ENCODE results near the gene PEF1.
A peak's percentile ranks its signal among the peaks of the same experiment; 100 is the strongest.

Gene PEF1

DNA sequence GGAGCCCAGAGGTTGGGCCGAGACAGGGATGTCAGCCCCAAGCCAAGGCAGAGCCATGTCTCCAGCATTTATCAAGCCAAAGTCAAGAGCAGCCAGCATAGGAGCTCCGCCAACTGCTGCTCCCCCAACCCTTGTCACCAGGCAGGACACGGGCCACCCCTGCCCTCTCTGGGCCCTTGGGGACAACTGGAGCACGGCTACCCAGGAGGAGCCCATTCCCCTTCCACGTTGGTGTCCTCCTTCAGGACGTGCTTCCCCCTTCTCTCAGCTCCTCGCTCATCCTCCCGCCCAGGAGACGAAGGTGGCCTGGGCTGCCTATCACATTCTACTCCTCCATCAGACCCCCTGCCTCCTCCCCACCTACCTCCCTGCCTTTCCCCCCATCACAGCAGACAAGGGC is 19.9 kb upstream of the PEF1 start:
- H3K79me2 ChIP-seq (ENCODE audit: insufficient read depth, low read length) = no peaks in the 10 kb centered on the region
- no peaks in the 10 kb centered on the region for H3K9me2 ChIP-seq (replicated peaks; ENCODE audit: insufficient read depth, low read length)
- no peaks in the 10 kb centered on the region for H4K20me1 ChIP-seq (ENCODE audit: low read depth, low read length)
- H2AFZ ChIP-seq (ENCODE audit: low read depth, low read length, severe bottlenecking) = no peak overlapping the region
- no peak overlapping the region for H3K27ac ChIP-seq (ENCODE audit: low read depth, low read length)
- no peaks in the 10 kb centered on the region for H3K36me3 ChIP-seq (ENCODE audit: low read length)
- no peak for TF ChIP-seq EZH2phosphoT487 (conservative IDR thresholded peaks at IDR 0.05; ENCODE audit: low read length)
- TF ChIP-seq, protein P1, sequence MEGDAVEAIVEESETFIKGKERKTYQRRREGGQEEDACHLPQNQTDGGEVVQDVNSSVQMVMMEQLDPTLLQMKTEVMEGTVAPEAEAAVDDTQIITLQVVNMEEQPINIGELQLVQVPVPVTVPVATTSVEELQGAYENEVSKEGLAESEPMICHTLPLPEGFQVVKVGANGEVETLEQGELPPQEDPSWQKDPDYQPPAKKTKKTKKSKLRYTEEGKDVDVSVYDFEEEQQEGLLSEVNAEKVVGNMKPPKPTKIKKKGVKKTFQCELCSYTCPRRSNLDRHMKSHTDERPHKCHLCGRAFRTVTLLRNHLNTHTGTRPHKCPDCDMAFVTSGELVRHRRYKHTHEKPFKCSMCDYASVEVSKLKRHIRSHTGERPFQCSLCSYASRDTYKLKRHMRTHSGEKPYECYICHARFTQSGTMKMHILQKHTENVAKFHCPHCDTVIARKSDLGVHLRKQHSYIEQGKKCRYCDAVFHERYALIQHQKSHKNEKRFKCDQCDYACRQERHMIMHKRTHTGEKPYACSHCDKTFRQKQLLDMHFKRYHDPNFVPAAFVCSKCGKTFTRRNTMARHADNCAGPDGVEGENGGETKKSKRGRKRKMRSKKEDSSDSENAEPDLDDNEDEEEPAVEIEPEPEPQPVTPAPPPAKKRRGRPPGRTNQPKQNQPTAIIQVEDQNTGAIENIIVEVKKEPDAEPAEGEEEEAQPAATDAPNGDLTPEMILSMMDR (IDR thresholded peaks at IDR 0.05; ENCODE audit: insufficient read depth, low read length, poor library complexity, severe bottlenecking) = no peak
- no peak overlapping the region for H3K4me2 ChIP-seq (ENCODE audit: low read depth, low read length, poor library complexity, severe bottlenecking)
- no peak overlapping the region for H3K4me3 ChIP-seq (ENCODE audit: insufficient read depth, low read length, poor library complexity, severe bottlenecking)
- no peaks in the 10 kb centered on the region for H3F3A ChIP-seq (ENCODE audit: insufficient read depth)
- no peaks in the 10 kb centered on the region; the same call in 1 of the 2 replicates for H3K27me3 ChIP-seq (ENCODE audit: low read length)
- no peaks in the 10 kb centered on the region for H3K9me3 ChIP-seq (ENCODE audit: insufficient read depth, low read length)
- H3K9ac ChIP-seq (ENCODE audit: low read length) = no peak overlapping the region

DNA sequence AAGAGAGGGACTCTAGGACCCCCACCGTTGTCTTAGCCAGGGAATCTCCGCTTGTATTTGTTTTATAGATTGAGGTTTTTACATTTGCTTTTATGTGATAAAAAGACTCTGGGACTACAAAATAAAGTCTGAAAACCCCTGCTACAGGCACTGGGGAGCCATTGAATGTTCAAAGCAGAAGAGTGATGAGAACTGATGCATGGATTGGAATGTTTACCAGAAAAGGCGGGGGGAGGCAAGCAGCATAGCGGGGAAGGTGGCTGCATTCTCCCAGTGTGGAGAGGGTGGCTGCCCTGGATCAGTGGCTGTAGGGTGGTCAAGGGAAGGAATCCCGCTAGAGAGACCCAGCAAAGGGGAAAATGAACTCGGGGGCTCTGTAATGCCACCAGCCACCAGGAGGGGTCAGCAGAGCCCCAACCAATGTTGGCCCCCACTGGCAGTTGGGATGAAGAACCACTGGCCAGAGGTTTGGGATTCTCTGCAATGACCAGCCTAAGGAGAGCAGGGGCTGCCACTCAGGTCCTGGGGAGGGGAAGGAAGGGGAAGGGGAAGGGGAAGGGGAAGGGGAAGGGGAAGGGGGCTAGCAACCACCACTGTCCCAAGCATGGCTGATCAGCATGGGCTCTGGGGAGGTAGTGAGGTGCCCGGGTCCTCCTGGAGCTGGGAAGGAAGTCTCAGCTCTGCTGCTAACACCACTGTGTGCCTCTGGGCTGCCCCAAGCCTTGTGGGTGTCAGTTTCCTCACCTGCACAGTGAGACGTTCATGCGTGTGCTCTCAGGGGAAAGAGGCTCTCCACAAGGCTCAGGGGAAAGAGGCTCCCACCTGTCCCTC is 19.2 kb upstream of the PEF1 start:
- Histone ChIP-seq H3K27me3 (ENCODE audit: low read length) (no peaks in the 10 kb centered on the region; the same call in 1 of the 2 replicates), H3K36me3 (ENCODE audit: low read length) (no peaks in the 10 kb centered on the region), H4K20me1 (ENCODE audit: low read depth, low read length) (no peaks in the 10 kb centered on the region), H3K79me2 (ENCODE audit: insufficient read depth, low read length) (no peaks in the 10 kb centered on the region), H3K9me3 (ENCODE audit: insufficient read depth, low read length) (no peaks in the 10 kb centered on the region), H3K9ac (ENCODE audit: low read length) (no peak overlapping the region), H3F3A (ENCODE audit: insufficient read depth) (no peaks in the 10 kb centered on the region), H3K9me2 (replicated peaks; ENCODE audit: insufficient read depth, low read length) (no peaks in the 10 kb centered on the region), H2AFZ (ENCODE audit: low read depth, low read length, severe bottlenecking) (no peak overlapping the region), H3K4me2 (ENCODE audit: low read depth, low read length, poor library complexity, severe bottlenecking) (no peak overlapping the region), H3K4me3 (ENCODE audit: insufficient read depth, low read length, poor library complexity, severe bottlenecking) (no peak overlapping the region), H3K27ac (ENCODE audit: low read depth, low read length) (no peak overlapping the region)
- no peak for TF ChIP-seq EZH2phosphoT487 (conservative IDR thresholded peaks at IDR 0.05; ENCODE audit: low read length)
- TF ChIP-seq, protein P1 (IDR thresholded peaks at IDR 0.05; ENCODE audit: insufficient read depth, low read length, poor library complexity, severe bottlenecking) = peak; percentile 79

DNA sequence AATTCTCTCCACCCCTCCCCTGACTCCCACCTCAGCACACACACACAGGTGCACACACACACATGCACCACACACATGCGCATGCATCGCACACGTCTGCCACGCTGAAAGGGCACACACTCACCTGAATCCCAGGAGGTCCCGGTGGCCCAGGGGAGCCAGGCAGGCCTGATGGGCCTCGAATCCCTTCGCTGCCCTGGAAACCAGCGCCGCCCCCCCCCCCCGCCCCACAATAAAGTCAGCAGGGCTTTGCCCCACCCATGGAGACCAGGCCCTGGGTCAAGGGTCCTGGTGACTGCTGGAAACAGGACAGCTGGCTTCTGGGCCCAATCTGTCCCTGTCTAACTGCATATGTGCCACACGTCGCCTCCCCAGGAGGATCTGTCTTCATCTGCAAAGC is 17.8 kb upstream of the PEF1 start:
- Histone ChIP-seq H3K9me2 (replicated peaks; ENCODE audit: insufficient read depth, low read length) (no peaks in the 10 kb centered on the region), H3K4me2 (ENCODE audit: low read depth, low read length, poor library complexity, severe bottlenecking) (no peak overlapping the region), H4K20me1 (ENCODE audit: low read depth, low read length) (no peaks in the 10 kb centered on the region), H3K9ac (ENCODE audit: low read length) (no peak overlapping the region), H3K36me3 (ENCODE audit: low read length) (no peaks in the 10 kb centered on the region), H3K27me3 (ENCODE audit: low read length) (no peaks in the 10 kb centered on the region), H3F3A (ENCODE audit: insufficient read depth) (no peaks in the 10 kb centered on the region), H3K79me2 (ENCODE audit: insufficient read depth, low read length) (no peaks in the 10 kb centered on the region), H3K27ac (ENCODE audit: low read depth, low read length) (no peak overlapping the region), H3K9me3 (ENCODE audit: insufficient read depth, low read length) (no peaks in the 10 kb centered on the region), H2AFZ (ENCODE audit: low read depth, low read length, severe bottlenecking) (no peak overlapping the region), H3K4me3 (ENCODE audit: insufficient read depth, low read length, poor library complexity, severe bottlenecking) (no peak overlapping the region)
- no peak for TF ChIP-seq EZH2phosphoT487 (conservative IDR thresholded peaks at IDR 0.05; ENCODE audit: low read length)
- TF ChIP-seq, protein P1 (IDR thresholded peaks at IDR 0.05; ENCODE audit: insufficient read depth, low read length, poor library complexity, severe bottlenecking) = no peak
